Activated naive CD8-positive, alpha-beta T cell treated with anti-CD3 and anti-CD28 coated beads for 36 hours (primary cell): ENCODE measurements around the gene SYT8. TPM values are rescaled to one million over a fixed set of nuclear protein-coding genes. Genes with fewer than 3 reads are reported as not detected.
"Not testable (repeated sequence)": the region's sequence is repeated elsewhere in the genome, so short reads cannot be mapped to it uniquely, and the experiment has no call there.

Experiments used
- DNase-seq: peaks from one replicate; pipeline ENCODE4 v3.0.0; 2021
- H3K27ac Mint-ChIP-seq: one replicate; pipeline ENCODE4 v1.8.0; 2022; ENCODE audit warnings: mild to moderate bottlenecking, moderate library complexity, mixed read lengths
- H3K27me3 Mint-ChIP-seq: one replicate; pipeline ENCODE4 v1.8.0; 2022; ENCODE audit warnings: mild to moderate bottlenecking, mixed read lengths
- H3K36me3 Mint-ChIP-seq: one replicate; pipeline ENCODE4 v1.8.0; 2021; ENCODE audit warnings: mild to moderate bottlenecking, mixed read lengths
- H3K4me1 Mint-ChIP-seq: one replicate; pipeline ENCODE4 v1.8.0; 2021; ENCODE audit warnings: mixed read lengths
- H3K4me3 Mint-ChIP-seq: one replicate; pipeline ENCODE4 v1.8.0; 2022; ENCODE audit warnings: mild to moderate bottlenecking, moderate library complexity, mixed read lengths
- H3K9me3 Mint-ChIP-seq: one replicate; pipeline ENCODE4 v1.8.0; 2022; ENCODE audit warnings: mixed read lengths
- total RNA-seq, 2 experiments: library from RNA; stranded (reverse); gene quantifications; one replicate each; pipeline ENCODE4 v1.2.3, GENCODE V29; 2021

The SYT8 gene
- total RNA-seq, 2 experiments from 2014 or later, result not detected

DNA sequence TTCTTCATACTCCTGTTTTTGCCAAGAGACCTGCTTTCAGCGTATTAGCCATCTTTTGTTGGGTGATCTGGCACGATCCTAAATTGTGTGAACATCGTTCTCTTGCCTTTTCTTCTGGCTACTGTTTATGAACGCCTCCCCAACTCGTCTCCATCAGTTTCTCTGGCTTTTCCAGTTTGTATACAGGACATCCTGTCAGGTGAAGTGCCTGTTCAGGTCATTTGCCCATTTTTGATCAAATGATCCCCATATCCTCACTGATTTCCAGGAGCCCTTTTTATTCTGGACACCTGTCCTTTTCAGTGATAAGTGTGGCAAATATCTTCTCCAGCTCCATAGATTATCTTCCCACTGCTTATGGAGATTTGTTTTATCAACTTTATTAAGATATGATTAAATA, 22.5 kb upstream of the SYT8 start:
- no peaks in the 10 kb centered on the region for H3K9me3 Mint-ChIP-seq
- peaks cover 8% of the 10 kb centered on the region for H3K27me3 Mint-ChIP-seq
- H3K4me3 Mint-ChIP-seq, result no peak overlapping the region
- H3K27ac Mint-ChIP-seq, result no peak overlapping the region
- H3K36me3 Mint-ChIP-seq, result peaks cover 1% of the 10 kb centered on the region
- DNase-seq, result no peak
- H3K4me1 Mint-ChIP-seq, result no peaks in the 10 kb centered on the region

DNA sequence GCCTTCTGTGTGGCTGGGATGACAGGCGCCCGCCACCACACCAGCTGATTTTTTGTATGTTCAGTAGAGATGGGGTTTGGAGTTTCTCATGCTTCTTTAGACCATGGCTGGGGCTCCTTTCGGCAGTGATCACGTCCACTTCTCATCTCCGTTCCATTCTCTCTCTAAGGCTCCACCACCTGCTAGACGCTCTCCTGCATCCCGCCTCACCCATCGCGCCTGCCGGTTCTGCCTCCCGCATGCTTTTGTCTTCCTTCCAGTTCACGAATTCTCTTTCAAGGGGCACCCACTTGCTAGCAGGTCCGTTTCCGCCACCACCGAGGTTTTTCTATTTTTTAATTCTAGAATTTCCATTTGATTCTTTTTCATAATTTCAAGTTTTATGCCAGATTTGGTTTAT, 22.0 kb upstream of the SYT8 start:
- no peak for DNase-seq
- peaks cover 1% of the 10 kb centered on the region for H3K36me3 Mint-ChIP-seq
- H3K4me3 Mint-ChIP-seq, result no peak overlapping the region
- no peak overlapping the region for H3K27ac Mint-ChIP-seq
- H3K27me3 Mint-ChIP-seq, result peaks cover 4% of the 10 kb centered on the region
- no peaks in the 10 kb centered on the region for H3K4me1 Mint-ChIP-seq
- H3K9me3 Mint-ChIP-seq, result no peaks in the 10 kb centered on the region

DNA sequence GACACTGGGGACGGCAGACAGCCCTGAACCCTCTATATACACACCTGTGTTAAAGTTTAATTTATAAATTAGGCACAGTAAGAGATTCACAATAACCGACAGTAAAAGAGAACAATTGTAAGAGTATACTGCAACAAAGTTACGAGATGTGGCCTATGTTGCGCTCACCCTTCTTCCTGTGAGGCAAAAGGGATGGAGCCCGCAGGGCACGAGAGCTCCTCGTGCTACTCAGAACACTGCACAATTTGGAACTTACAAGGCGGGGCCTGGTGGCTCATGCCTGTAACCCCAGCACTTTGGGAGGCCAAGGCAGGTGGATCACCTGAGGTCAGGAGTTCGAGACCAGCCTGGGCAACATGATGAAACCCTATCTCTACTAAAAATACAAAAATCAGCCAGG, 21.4 kb upstream of the SYT8 start:
- not testable (repeated sequence) for H3K27me3 Mint-ChIP-seq, H3K4me1 Mint-ChIP-seq, H3K36me3 Mint-ChIP-seq, H3K27ac Mint-ChIP-seq, H3K9me3 Mint-ChIP-seq, DNase-seq, H3K4me3 Mint-ChIP-seq

DNA sequence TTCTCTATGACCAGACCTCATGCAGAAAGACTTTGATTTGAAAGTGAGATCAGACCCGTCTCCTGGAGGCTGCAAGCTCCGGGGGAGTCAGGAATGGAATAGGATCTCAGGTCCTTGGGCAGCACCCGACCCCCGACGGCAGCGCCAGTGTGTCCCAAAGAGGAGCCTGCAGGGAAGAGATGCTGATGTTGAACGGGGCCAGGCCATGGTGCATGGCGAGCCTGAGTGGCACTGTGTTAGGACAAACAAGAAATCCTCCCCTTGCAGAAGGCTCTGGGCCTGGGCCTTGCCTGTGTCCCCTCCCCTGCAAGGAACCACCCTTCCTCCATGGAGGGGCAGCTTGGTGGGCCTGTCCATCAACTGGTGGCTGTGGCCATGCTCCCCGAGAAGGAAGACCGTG, 20.1 kb upstream of the SYT8 start:
- no peak overlapping the region for H3K27ac Mint-ChIP-seq
- no peaks in the 10 kb centered on the region for H3K36me3 Mint-ChIP-seq
- no peak for DNase-seq
- H3K9me3 Mint-ChIP-seq, result no peaks in the 10 kb centered on the region
- H3K4me3 Mint-ChIP-seq, result no peak overlapping the region
- no peaks in the 10 kb centered on the region for H3K4me1 Mint-ChIP-seq
- H3K27me3 Mint-ChIP-seq, result peaks cover 3% of the 10 kb centered on the region

DNA sequence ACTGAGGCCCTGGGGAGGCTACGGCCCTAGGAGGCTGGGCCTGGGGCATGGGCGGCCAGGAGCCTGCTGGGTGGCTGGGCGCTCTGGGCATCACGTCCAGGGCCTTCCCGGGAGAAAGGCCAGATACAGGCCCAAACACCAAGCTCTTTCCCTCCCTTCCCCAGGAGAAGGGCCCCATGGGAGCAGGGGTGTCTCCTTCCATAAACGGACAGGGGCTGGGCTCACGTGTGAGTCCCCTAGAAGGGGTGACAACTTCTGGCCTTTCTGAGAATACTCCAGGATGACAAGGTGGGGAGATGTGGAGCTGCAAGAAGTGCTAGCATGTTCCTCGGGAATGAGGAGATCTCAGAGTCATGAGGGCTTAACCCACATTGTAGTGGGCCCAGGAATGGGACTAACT, 19.5 kb upstream of the SYT8 start:
- peaks cover 3% of the 10 kb centered on the region for H3K27me3 Mint-ChIP-seq
- no peak for DNase-seq
- no peaks in the 10 kb centered on the region for H3K36me3 Mint-ChIP-seq
- H3K9me3 Mint-ChIP-seq, result no peaks in the 10 kb centered on the region
- no peaks in the 10 kb centered on the region for H3K4me1 Mint-ChIP-seq
- H3K4me3 Mint-ChIP-seq, result no peak overlapping the region
- no peak overlapping the region for H3K27ac Mint-ChIP-seq

DNA sequence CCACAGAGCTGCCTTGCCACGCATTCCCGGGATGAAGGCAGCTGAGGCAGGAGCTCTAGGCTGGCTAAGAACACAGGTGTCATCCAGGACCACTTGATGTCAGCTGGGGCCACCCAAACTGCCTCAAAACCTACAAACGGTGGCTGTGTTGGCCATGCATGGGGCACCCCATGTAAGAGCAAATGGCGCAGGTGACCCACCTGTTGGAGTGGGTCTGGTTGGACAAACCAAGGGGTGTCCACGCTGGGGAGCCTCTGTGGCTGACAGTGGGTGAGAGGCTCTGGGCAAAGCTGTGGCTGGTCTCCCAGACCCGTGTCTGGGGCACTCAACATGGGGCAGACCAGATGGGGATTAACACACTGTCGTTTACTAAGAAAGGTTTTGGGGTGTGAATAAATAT, 19.0 kb upstream of the SYT8 start:
- Mint-ChIP-seq H3K4me3 (no peak overlapping the region), H3K9me3 (no peaks in the 10 kb centered on the region), H3K36me3 (no peaks in the 10 kb centered on the region), H3K27ac (no peak overlapping the region), H3K4me1 (no peaks in the 10 kb centered on the region), H3K27me3 (peaks cover 3% of the 10 kb centered on the region)
- no peak for DNase-seq

DNA sequence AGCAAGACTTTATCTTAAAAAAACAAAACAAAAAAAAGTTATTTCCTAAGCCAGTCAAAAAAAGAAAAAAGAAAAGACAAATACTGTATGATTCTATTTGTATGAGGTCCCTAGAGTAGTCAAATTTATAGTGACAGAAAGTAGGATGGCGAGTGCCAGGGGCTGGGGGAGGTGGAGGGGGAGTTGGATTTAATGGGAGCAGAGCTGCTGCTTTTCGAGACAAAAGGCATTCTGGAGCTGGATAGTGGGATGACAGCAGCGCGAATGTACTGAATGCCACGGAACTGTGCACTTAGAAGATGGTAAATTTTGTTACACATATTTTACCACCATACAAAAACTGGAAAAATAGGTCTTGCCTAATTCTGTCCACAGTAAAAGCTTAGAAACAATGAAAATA, 17.8 kb upstream of the SYT8 start:
- Mint-ChIP-seq H3K9me3 (no peaks in the 10 kb centered on the region), H3K36me3 (no peaks in the 10 kb centered on the region), H3K27ac (no peak overlapping the region), H3K4me1 (no peaks in the 10 kb centered on the region), H3K27me3 (peaks cover 3% of the 10 kb centered on the region), H3K4me3 (no peak overlapping the region)
- no peak for DNase-seq

DNA sequence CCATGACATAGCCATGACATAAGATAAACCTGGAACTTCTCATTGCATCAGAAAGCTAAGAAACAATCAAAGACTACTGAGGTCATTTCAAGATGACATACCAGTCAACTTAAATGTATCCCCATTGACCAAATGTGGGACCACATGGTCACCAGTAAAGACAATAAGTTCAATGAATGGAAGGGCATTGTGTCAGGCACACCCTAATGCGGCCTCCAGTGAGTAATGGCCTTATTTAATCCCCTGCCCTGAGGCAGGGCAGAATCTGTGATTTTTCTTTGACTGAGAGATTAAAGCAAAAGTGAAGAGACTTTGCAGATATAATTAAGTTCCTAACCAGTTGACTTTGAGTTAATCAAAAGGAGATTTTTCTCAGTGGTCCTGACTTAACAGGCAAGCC, 17.3 kb upstream of the SYT8 start:
- no peak overlapping the region for H3K4me3 Mint-ChIP-seq
- H3K4me1 Mint-ChIP-seq, result no peaks in the 10 kb centered on the region
- H3K27ac Mint-ChIP-seq, result no peak overlapping the region
- no peaks in the 10 kb centered on the region for H3K9me3 Mint-ChIP-seq
- H3K27me3 Mint-ChIP-seq, result peaks cover 3% of the 10 kb centered on the region
- no peak for DNase-seq
- no peaks in the 10 kb centered on the region for H3K36me3 Mint-ChIP-seq

DNA sequence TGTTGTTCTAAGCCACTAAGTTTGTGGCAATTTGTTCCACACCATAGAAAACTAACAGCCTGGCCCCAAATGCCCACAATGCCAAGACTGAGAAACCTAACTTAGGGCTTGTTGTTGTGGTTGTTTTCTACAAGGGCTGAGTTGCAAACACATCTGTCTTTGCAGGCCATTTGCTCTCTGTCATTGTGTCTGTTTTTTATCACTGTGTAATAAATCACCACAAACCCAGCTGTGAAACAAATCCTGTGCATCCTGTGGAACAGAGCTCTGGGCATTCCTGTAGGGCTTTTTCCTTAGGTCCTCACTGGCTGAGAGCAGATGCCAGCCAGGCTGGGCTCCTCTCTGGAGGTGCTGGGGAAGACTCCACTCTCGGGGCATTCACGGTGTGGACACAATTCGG, 15.7 kb upstream of the SYT8 start:
- no peak for DNase-seq
- no peak overlapping the region for H3K4me3 Mint-ChIP-seq
- H3K27me3 Mint-ChIP-seq, result peaks cover 3% of the 10 kb centered on the region
- H3K9me3 Mint-ChIP-seq, result no peaks in the 10 kb centered on the region
- no peaks in the 10 kb centered on the region for H3K36me3 Mint-ChIP-seq
- H3K27ac Mint-ChIP-seq, result no peak overlapping the region
- H3K4me1 Mint-ChIP-seq, result no peaks in the 10 kb centered on the region

DNA sequence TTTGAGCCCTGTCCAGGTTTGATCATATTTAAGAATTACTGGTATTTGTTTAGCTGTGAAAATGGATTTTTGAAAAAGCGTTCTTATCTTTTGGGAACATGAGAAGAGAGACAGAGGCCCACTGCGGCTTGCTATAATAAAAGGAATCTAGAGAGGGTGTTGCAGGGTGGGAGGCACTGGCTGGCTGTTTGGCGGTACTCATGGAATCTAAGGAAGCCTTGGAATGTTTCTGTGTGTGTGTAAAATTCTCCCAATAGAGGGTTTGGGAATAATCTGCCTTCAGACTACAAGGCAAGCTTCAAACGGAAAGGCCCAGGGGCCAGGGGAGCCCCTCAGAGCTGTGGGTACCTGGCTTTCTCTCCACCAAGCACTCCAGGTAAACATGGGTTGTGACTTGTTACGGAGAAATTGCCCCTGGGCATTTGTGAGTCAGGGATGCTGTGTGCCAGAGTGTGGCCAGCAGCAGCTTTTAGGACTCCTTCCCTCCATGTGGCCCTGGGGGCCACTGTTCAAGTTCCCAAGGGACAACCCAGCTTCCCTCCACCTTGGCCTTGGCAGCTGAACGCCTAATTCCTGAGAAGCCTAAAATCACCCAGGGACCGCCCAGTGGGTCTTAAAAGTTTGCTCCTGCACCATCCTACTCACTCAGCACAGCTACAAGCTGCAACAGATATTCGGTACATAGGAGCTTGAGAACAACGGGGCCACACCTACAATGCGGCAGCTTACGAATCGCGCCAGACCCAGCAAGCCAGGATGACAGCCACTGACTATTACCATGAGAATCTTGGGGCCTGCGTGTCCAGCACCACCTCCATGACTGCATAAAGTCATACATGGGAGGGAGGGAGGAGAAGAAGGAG, 14.1 kb upstream of the SYT8 start:
- Mint-ChIP-seq H3K4me1 (no peaks in the 10 kb centered on the region), H3K4me3 (no peak overlapping the region), H3K27ac (no peak overlapping the region), H3K27me3 (no peaks in the 10 kb centered on the region), H3K9me3 (no peaks in the 10 kb centered on the region), H3K36me3 (no peaks in the 10 kb centered on the region)
- DNase-seq, result no peak

DNA sequence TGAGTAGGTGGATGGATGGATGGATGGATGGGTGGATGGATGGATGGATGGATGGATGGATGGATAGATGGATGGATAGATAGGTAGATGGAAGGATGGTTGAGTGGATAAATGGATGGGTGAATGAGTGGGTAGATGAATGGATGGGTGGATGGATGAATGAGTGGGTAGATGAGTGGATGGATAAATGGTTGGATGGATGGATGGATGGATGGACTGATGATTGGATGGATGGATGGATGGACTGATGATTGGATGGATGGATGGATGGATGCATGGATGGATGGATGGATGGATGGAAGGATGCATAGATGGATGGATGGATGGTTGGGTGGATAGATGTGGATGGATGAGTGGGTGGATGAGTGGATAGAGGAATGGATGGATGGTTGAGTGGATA, 13.2 kb upstream of the SYT8 start:
- Mint-ChIP-seq H3K9me3 (no peaks in the 10 kb centered on the region), H3K36me3 (no peaks in the 10 kb centered on the region), H3K4me3 (no peak overlapping the region), H3K27me3 (no peaks in the 10 kb centered on the region), H3K4me1 (no peaks in the 10 kb centered on the region), H3K27ac (no peak overlapping the region)
- no peak for DNase-seq

DNA sequence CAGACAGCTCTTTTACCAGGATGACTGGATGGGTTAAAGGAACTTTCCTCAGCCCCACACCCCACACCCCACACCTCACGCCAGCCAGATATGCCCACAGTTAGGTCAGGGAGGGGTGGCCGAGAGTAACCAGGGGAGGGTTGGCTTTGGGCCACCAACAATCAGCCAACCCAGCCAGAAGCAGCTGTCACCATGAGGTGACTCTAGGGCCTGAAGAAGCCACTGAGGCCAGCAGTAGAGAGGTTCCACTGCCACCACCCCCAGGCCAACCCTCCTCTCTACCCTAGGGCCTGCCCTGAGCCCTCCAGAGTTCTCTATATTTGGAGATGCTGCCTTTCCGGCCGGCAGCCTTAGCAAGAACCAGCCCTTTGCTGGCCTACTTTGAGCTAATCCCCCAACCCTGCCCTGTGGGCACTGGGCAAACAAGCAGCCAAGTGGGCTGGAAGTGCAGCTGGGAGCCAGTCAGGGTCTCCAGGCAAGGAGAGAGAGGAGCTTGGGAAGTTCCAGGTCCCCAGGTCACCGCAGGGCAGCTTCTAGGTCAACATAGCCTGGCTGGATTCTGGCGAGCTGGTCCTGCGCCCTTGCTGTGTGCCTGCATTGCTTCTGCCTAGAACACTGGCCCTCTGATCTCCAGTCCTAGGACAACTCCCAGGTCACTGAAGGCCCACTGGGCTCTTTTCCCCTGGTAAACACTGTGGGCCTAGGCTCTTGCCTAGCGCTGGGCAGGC, 12.0 kb upstream of the SYT8 start:
- Mint-ChIP-seq H3K27ac (no peak overlapping the region), H3K4me3 (no peak overlapping the region), H3K27me3 (no peaks in the 10 kb centered on the region), H3K9me3 (no peaks in the 10 kb centered on the region), H3K36me3 (no peaks in the 10 kb centered on the region), H3K4me1 (no peaks in the 10 kb centered on the region)
- no peak for DNase-seq

DNA sequence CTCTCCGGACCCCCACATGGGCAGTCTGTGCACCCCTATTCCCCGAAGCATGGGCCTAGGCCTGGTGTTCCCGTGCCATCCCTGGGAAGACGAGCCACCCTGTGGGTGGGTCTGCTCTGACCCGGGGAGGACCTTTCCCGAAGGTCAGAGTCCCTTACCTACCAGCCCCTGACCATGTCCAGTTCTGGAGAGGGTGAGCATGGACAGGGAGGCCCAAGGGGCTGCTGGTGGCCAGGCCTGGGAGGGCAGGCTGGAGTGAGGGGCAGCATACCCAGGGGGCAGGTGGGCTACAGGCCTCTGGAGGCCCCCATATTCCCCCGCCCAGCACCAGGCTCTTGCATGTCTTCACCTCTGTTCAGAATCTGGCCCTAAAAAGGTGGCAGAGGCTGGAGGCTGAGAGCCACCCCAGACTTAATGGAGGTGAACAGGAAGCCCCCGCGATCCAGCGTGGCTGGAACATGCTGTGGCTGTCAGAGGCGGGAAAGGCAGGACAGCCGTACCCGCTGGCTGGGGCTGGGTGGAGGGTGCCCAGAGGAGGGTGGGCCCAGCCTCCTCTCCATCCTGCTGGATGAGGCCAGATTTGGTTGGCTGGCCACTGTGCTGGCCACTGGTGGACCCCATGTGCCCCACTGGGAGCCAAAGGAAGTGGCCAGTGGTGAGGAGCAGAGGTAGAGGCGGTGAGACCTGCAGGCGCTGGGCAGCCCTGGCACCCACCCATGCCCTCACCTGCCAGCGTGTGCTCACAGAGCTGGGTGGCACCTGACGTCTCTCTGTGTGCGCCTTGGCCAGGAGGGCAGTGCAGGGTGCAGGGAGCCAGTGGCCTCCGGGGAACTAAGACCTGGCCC, 11.2 kb upstream of the SYT8 start:
- no peak for DNase-seq
- Mint-ChIP-seq H3K9me3 (no peaks in the 10 kb centered on the region), H3K27ac (no peak overlapping the region), H3K4me3 (no peak overlapping the region), H3K27me3 (no peaks in the 10 kb centered on the region), H3K36me3 (no peaks in the 10 kb centered on the region), H3K4me1 (no peaks in the 10 kb centered on the region)

DNA sequence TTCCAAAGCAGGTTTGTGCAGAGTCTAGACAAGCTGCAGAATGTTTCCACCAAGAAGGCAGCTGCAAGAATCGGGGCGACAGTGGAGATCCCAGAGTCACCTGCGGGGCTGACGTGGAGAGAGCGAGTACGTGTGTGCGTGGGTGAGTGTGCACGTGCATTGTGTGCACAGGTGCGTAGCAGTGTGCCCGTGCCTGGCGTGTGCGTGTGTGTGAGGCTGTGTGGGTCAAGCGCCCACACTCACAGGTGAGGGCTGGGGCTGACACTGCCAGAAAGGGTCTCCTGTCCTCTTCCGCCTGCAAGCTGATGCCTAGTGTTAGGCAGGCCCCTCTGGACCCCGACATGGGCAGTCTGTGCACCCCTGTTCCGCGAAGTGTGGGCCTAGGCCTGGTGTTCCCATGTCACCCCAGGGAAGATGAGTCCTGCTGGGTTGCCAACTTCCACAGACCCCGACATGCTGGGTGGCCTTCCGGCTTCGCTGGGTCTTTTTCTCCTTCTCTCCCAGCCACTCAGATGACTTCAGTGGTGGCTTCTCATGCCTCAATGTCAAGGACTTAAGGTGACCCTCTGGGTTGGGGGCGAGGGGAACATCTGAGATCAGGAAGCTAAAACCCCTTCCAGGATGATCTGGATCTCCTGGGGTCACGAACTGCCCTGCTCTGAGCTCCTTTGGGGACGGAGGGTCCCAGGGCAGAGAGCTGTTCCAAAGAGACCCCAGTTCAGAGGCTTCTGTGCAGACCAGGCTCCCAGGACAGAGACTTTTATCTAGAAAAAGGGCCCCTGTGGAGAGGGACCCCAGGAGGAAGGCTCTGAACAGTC, 10.4 kb upstream of the SYT8 start:
- Mint-ChIP-seq H3K36me3 (no peaks in the 10 kb centered on the region), H3K4me1 (no peaks in the 10 kb centered on the region), H3K4me3 (no peak overlapping the region), H3K27me3 (no peaks in the 10 kb centered on the region), H3K27ac (no peak overlapping the region), H3K9me3 (no peaks in the 10 kb centered on the region)
- DNase-seq, result no peak
